Pancreas (tissue), 10 donors: ENCODE measurements around the gene GPC6. TPM values are rescaled to one million over a fixed set of nuclear protein-coding genes. Genes with fewer than 3 reads are reported as not detected.

Experiments
- ATAC-seq, 4 donors: fragments of 200-7000 bp; cut with Tn5 transposase; one replicate each; pipeline versions ENCODE4 v1.8.0 to v1.9.1; 2020; ENCODE audit warnings: mild to moderate bottlenecking in 4 of 4, moderate library complexity in 4 of 4
- DNase-seq, 6 donors: peaks; one replicate each; pipeline ENCODE4 v3.0.0-alpha.2; 2020
- FAIRE-seq: peaks from 2 replicates; lab custom pipeline; 2012; peaks lifted over from hg19 to GRCh38; lab: Jason Lieb, UNC
- H3K27ac ChIP-seq, 4 donors: fragments of 200-600 bp; sonication (generic); 1 replicate in 3 of 4; 2 replicates in 1 of 4; pipeline versions ENCODE4 v1.5.0 to v1.8.0; 2020
- H3K27me3 ChIP-seq, 4 donors: fragments of 200-600 bp; one replicate each; pipeline ENCODE4 v1.8.0; 2021
- H3K36me3 ChIP-seq, 3 donors: fragments of 200-600 bp; sonication (generic) in 1 of 3; one replicate each; pipeline versions ENCODE4 v1.5.0 to v1.8.0; 2020 to 2021
- H3K4me1 ChIP-seq, 3 donors: fragments of 200-600 bp; one replicate each; pipeline ENCODE4 v1.8.0; 2021
- H3K4me3 ChIP-seq, 4 donors: fragments of 200-600 bp; sonication (generic) in 2 of 4; one replicate each; pipeline versions ENCODE4 v1.5.0 to v1.8.0; 2020 to 2021
- H3K9me3 ChIP-seq, 4 donors: fragments of 200-600 bp; one replicate each; pipeline ENCODE4 v1.8.0; 2021
- CTCF ChIP-seq, 4 donors: fragments of 200-600 bp; sonication (generic) in 3 of 4; IDR thresholded peaks; one replicate each; pipeline versions ENCODE4 v1.5.0 to v1.8.0; 2021; ENCODE audit warnings: antibody characterized with exemption in 4 of 4
- WGBS, 2 donors: extraction: QIAGEN DNeasy Blood & Tissue Kit; methylation state at CpG; one replicate each; pipeline ENCODE4 v1.1.7; 2013; 5-methylcytosine and 5-hydroxymethylcytosine counted together
- intact Hi-C, 3 donors: fragments of 100-400 bp; cut with DNase I; formaldehyde crosslinking; loops; one replicate each; pipeline versions ENCODE4 v1.11.1 to v1.14.2; 2022
- polyA plus RNA-seq, 2 donors: library from polyadenylated mRNA; stranded (reverse); fragments of 200-250 nt; gene quantifications; one replicate each; pipeline ENCODE4 v1.2.3, GENCODE V29; 2013
- total RNA-seq, 6 donors: library from RNA; stranded (reverse); fragmentation: NEBNext Ultra II Directional in 4 of 6; extraction: Animal tissue kit (Norgen Biotek cat#: 25700) in 4 of 6; gene quantifications; one replicate each; pipeline versions ENCODE4 v1.2.1 to v1.2.4, GENCODE V29; 2021 to 2023
- donor health status: healthy with polysubstance abuse.
- donor health status: DM: no; HTN: no; CAD: no; lungs with moderate emphysema.
- donor health status: DM: no; HTN: no; CAD: no.
- donor health status: control.
- donor health status: control.
- donor health status: Bipolar disorder and iron deficiency.
- donor health status: DM: yes; HTN: yes; CAD: no.
- donor health status: DM: no; HTN: no; CAD: no.
- donor health status: DM: no; HTN: no; CAD: no.
- donor health status: DM: yes; HTN: yes; CAD: no.

The GPC6 gene
- total and polyA plus RNA-seq, 8 donors = 0.23 to 3.3 (median 1.2) TPM

GRCh38 chr13:94028650-94029049, 802.0 kb downstream of the GPC6 start:
- ATAC-seq (peak in 1 of 4 donors; percentile 27), DNase-seq (no peak), FAIRE-seq (no peak)
- no peak overlapping the region for H3K4me3 ChIP-seq
- no peaks in the 10 kb centered on the region for H3K4me1 ChIP-seq
- H3K9me3 ChIP-seq = no peaks in the 10 kb centered on the region
- H3K27ac ChIP-seq = peak overlapping the region in 1 of 4 donors; percentile 12
- no peak for TF ChIP-seq CTCF (IDR thresholded peaks at IDR 0.05)
- WGBS, 2 donors = 54 to 68% methylated on average over 1 of the region's 1 CpG
- no peaks in the 10 kb centered on the region for H3K36me3 ChIP-seq
- H3K27me3 ChIP-seq = no peaks in the 10 kb centered on the region
- intact Hi-C loops = no loop called here

DNA sequence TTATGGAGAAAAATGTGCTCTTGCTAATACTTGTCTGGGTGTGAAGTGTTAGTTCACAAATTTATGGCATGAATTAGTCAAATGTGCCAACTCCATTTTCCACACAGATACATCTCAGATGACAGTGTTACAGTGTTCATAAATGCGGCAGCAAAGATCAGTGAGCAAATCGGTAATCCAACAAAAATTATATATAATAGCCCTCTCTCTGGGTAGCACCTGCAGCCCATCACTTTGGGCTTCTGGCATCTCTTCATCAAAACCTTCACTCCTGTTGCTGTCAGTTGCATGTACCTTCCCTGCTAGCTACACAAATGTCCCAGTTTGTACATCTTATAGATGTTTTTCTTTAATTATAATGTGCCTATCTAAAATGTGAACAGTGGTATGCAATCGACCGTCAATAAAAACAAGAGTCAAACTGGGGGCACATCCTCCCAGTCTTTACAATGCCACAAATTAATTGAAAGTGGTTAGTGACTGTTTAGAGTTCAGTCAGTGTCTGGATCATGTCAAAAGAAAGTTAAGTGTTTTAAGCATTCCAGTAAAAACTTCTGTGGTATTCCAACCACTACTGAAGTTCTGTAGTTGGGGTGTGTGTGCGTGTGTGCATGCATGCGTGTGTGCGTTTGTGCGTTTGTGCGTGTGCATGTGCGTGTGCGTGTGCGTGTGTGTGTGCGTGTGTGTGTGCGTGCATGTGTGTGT, 804.0 kb downstream of the GPC6 start:
- Histone ChIP-seq H3K36me3 (no peaks in the 10 kb centered on the region), H3K9me3 (no peaks in the 10 kb centered on the region), H3K4me3 (no peak overlapping the region), H3K27me3 (no peaks in the 10 kb centered on the region), H3K27ac (no peak overlapping the region), H3K4me1 (no peaks in the 10 kb centered on the region)
- FAIRE-seq (no peak), ATAC-seq (no peak), DNase-seq (no peak)
- intact Hi-C loops = no loop called here
- 84 to 96% methylated on average over 14 of the region's 14 CpGs for WGBS, 2 donors
- no peak for TF ChIP-seq CTCF (IDR thresholded peaks at IDR 0.05)

- no peak for FAIRE-seq
- no peak for TF ChIP-seq CTCF (IDR thresholded peaks at IDR 0.05)
- Histone ChIP-seq H3K36me3 (no peaks in the 10 kb centered on the region), H3K4me1 (no peaks in the 10 kb centered on the region), H3K27me3 (no peaks in the 10 kb centered on the region), H3K4me3 (no peak overlapping the region), H3K9me3 (no peaks in the 10 kb centered on the region), H3K27ac (no peak overlapping the region)
- no peak for DNase-seq
- 58 to 60% methylated on average over 3 of the region's 3 CpGs for WGBS, 2 donors
- intact Hi-C loops = no loop called here
- no peak for ATAC-seq
Observed at GRCh38 chr13:94031609-94032008, 805.0 kb downstream of the GPC6 start.

DNA sequence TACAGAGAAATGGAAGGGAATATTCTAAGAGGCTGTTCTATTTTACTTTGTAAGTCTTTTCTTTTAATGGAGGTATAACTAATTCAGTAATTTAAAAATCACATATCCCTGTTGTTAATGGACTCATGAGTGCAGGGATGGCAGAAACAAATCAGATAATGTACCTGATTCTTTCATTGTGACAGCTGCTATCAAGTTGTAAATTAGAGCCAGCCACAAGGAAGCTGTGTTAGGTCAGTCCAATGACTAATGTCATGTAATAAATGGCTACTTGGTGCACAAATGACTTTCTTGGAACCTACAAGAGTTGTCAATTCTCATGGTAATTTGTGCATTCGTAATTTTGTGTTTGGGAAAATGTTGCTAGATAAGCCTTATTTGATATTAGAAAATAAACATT, 806.5 kb downstream of the GPC6 start:
- H3K4me1 ChIP-seq = no peaks in the 10 kb centered on the region
- intact Hi-C loops = no loop called here
- no peak for TF ChIP-seq CTCF (IDR thresholded peaks at IDR 0.05)
- no peaks in the 10 kb centered on the region for H3K27me3 ChIP-seq
- 36 to 44% methylated on average over 1 of the region's 1 CpG for WGBS, 2 donors
- no peak for FAIRE-seq
- ATAC-seq = peak in 1 of 4 donors; percentile 59
- no peak overlapping the region for H3K4me3 ChIP-seq
- H3K36me3 ChIP-seq = no peaks in the 10 kb centered on the region
- no peaks in the 10 kb centered on the region for H3K9me3 ChIP-seq
- no peak for DNase-seq
- no peak overlapping the region for H3K27ac ChIP-seq
